ENCODE measurements around the gene MAT1A.

- TF ChIP-seq CTCF (IDR thresholded peaks at IDR 0.05) (no peak), ZFX (IDR thresholded peaks at IDR 0.05; ENCODE audit: borderline replicate concordance) (no peak)
Measured at GRCh38 chr10:80265740-80266512, 23.5 kb downstream of the MAT1A start.

Data from 22Rv1 (cell line).